ENCODE data around the gene KRT78. TPM values are rescaled to one million over a fixed set of nuclear protein-coding genes. Genes with fewer than 3 reads are reported as not detected.

KRT78 gene
- total RNA-seq, 1 donor = not detected

GRCh38 chr12:52837781-52838608, 10.8 kb downstream of the KRT78 start:
- TF ChIP-seq CTCF (IDR thresholded peaks at IDR 0.05; ENCODE audit: insufficient read depth, low read length) = no peak
- no peak overlapping the region for H3K4me3 ChIP-seq (ENCODE audit: low read depth, low read length)
- peak; percentile 17 for DNase-seq (ENCODE audit: low read depth)

- H3K4me3 ChIP-seq (ENCODE audit: low read depth, low read length) = no peak overlapping the region
- TF ChIP-seq CTCF (IDR thresholded peaks at IDR 0.05; ENCODE audit: insufficient read depth, low read length) = no peak
- DNase-seq (ENCODE audit: low read depth) = peak; percentile 69
Observed at GRCh38 chr12:52837413-52837741, 11.4 kb downstream of the KRT78 start.

- no peak for DNase-seq (ENCODE audit: low read depth)
- TF ChIP-seq CTCF (IDR thresholded peaks at IDR 0.05; ENCODE audit: insufficient read depth, low read length) = no peak
- H3K4me3 ChIP-seq (ENCODE audit: low read depth, low read length) = no peak overlapping the region
Observed at GRCh38 chr12:52836491-52837412, 12.0 kb downstream of the KRT78 start.

GRCh38 chr12:52836042-52836466, 12.7 kb downstream of the KRT78 start:
- DNase-seq (ENCODE audit: low read depth) = peak; percentile 60
- H3K4me3 ChIP-seq (ENCODE audit: low read depth, low read length) = no peak overlapping the region
- no peak for TF ChIP-seq CTCF (IDR thresholded peaks at IDR 0.05; ENCODE audit: insufficient read depth, low read length)

- no peak for TF ChIP-seq CTCF (IDR thresholded peaks at IDR 0.05; ENCODE audit: insufficient read depth, low read length)
- H3K4me3 ChIP-seq (ENCODE audit: low read depth, low read length) = no peak overlapping the region
- DNase-seq (ENCODE audit: low read depth) = no peak
Observed at GRCh38 chr12:52835271-52836041, 13.3 kb downstream of the KRT78 start.

- DNase-seq (ENCODE audit: low read depth) = no peak
- no peak overlapping the region for H3K4me3 ChIP-seq (ENCODE audit: low read depth, low read length)
- TF ChIP-seq CTCF (IDR thresholded peaks at IDR 0.05; ENCODE audit: insufficient read depth, low read length) = no peak
Observed at GRCh38 chr12:52834727-52835001, 14.1 kb downstream of the KRT78 start.
